GM12878 (cell line): ENCODE data around the gene MFAP1. TPM values are rescaled to one million over a fixed set of nuclear protein-coding genes. Genes with fewer than 3 reads are reported as not detected.

ENCODE experiments used
- ATAC-seq: fragments of 200-7000 bp; cut with Tn5 transposase; 3 replicates; pipeline ENCODE4 v1.9.1; 2020; ENCODE audit warnings: mild to moderate bottlenecking, moderate library complexity
- BruUV-seq: library from RNA; stranded (reverse); fragments of 400-500 nt; replicated peaks from 2 replicates; lab custom pipeline; 2021; lab: Mats Ljungman, UMichigan
- CTCF ChIA-PET: fragments of 300-600 bp; sonication (Branson Sonifier 250); formaldehyde crosslinking; extraction: SDS; loops from one replicate; lab custom pipeline; 2021; ENCODE audit warnings: inconsistent platforms; lab: Yijun Ruan, JAX
- POLR2A ChIA-PET: fragments of 350-600 bp; formaldehyde crosslinking; extraction: SDS; loops from one replicate; lab custom pipeline; 2021; ENCODE audit warnings: inconsistent platforms; lab: Charles Lee
- RAD21 ChIA-PET: fragments of 300-600 bp; sonication (Branson Sonifier 250); formaldehyde crosslinking; loops from one replicate; lab custom pipeline; 2023; ENCODE audit warnings: antibody characterized with exemption; ENCODE audit not compliant: unreplicated experiment; lab: Charles Lee
- SMC1A ChIA-PET: fragments of 300-600 bp; sonication (Branson Sonifier 250); formaldehyde crosslinking; loops from one replicate; lab custom pipeline; 2023; ENCODE audit not compliant: unreplicated experiment, uncharacterized antibody; lab: Charles Lee
- DNase-seq: peaks from one replicate; pipeline ENCODE4 v3.0.0-alpha.2; 2011; ENCODE audit warnings: low read depth, low spot score
- FAIRE-seq: peaks from 3 replicates; lab custom pipeline; 2011; peaks lifted over from hg19 to GRCh38; lab: Jason Lieb, UNC
- H2AFZ ChIP-seq: 2 replicates; pipeline ENCODE4 v1.6.0; 2011; ENCODE audit warnings: low read depth, low read length, control low read depth; ENCODE audit not compliant: control insufficient read depth
- H3K27ac ChIP-seq: 2 replicates; pipeline ENCODE4 v1.5.1; 2011; ENCODE audit warnings: control low read depth; ENCODE audit not compliant: control insufficient read depth, insufficient read depth
- H3K27me3 ChIP-seq, 2 experiments: replicated peaks in 1 of 2; 2 replicates each; pipeline versions ENCODE4 v1.6.0 to v1.6.1; 2011; ENCODE audit warnings: low read length in 1 of 2; ENCODE audit not compliant: control insufficient read depth in 2 of 2, insufficient read depth in 2 of 2
- H3K36me3 ChIP-seq, 2 experiments: 2 replicates each; pipeline ENCODE4 v1.5.1; 2011; ENCODE audit warnings: low read length in 1 of 2; ENCODE audit not compliant: control insufficient read depth in 2 of 2, insufficient read depth in 2 of 2
- H3K4me1 ChIP-seq: 2 replicates; pipeline ENCODE4 v1.6.1; 2011; ENCODE audit warnings: mild to moderate bottlenecking, low read length, moderate library complexity, mixed read lengths; ENCODE audit not compliant: control insufficient read depth, insufficient read depth
- H3K4me2 ChIP-seq: 2 replicates; pipeline ENCODE4 v1.6.0; 2011; ENCODE audit warnings: control low read depth; ENCODE audit not compliant: control insufficient read depth, insufficient read depth
- H3K4me3 ChIP-seq: fragments of 200-600 bp; sonication (generic); 2 replicates; pipeline ENCODE4 v1.5.1; 2016
- H3K79me2 ChIP-seq: 2 replicates; pipeline ENCODE4 v1.6.0; 2011; ENCODE audit warnings: low read length; ENCODE audit not compliant: control insufficient read depth, insufficient read depth
- H3K9ac ChIP-seq: 2 replicates; pipeline ENCODE4 v1.8.0; 2011; ENCODE audit warnings: low read length, control low read depth, mixed read lengths; ENCODE audit not compliant: control insufficient read depth, insufficient read depth
- H3K9me3 ChIP-seq: replicated peaks from 3 replicates; pipeline ENCODE4 v1.5.1; 2011; ENCODE audit warnings: mild to moderate bottlenecking, low read length; ENCODE audit not compliant: control insufficient read depth, insufficient read depth
- H4K20me1 ChIP-seq: 2 replicates; pipeline ENCODE4 v1.6.0; 2011; ENCODE audit not compliant: control insufficient read depth, insufficient read depth
- ASH2L ChIP-seq: fragments of 300-600, 200-600 bp; sonication (generic); IDR thresholded peaks from 2 replicates; pipeline ENCODE4 v1.6.1; 2017; ENCODE audit warnings: low read depth, mild to moderate bottlenecking, borderline replicate concordance
- DPF2 ChIP-seq: fragments of 450-650 bp; IDR thresholded peaks from 2 replicates; pipeline ENCODE4 v1.6.1; 2017; ENCODE audit warnings: mild to moderate bottlenecking
- EP300 ChIP-seq, 2 experiments: fragments of 150-350 bp in 1 of 2; IDR thresholded peaks; 2 replicates each; pipeline ENCODE4 v1.6.1; 2011 to 2012; ENCODE audit warnings: low read depth in 2 of 2, low read length in 2 of 2, borderline replicate concordance in 1 of 2, improper control_type of control experiment in 1 of 2, inconsistent platforms in 1 of 2; ENCODE audit not compliant: control insufficient read depth in 1 of 2
- FOXK2 ChIP-seq: fragments of 450-650 bp; IDR thresholded peaks from 2 replicates; pipeline ENCODE4 v1.6.1; 2017; ENCODE audit warnings: mild to moderate bottlenecking, moderate library complexity
- HCFC1 ChIP-seq: fragments of 150-350 bp; IDR thresholded peaks from 2 replicates; pipeline ENCODE4 v1.6.1; 2014; ENCODE audit warnings: low read length
- MEF2B ChIP-seq: fragments of 450-650 bp; IDR thresholded peaks from 2 replicates; pipeline ENCODE4 v1.6.1; 2018; ENCODE audit warnings: mild to moderate bottlenecking, moderate library complexity; ENCODE audit not compliant: partially characterized antibody, poor library complexity, severe bottlenecking
- NFYA ChIP-seq: IDR thresholded peaks from 2 replicates; pipeline ENCODE4 v1.6.1; 2011; ENCODE audit warnings: low read depth, mild to moderate bottlenecking, low read length, improper control_type of control experiment, borderline replicate concordance
- NR2C2 ChIP-seq: IDR thresholded peaks from 2 replicates; pipeline ENCODE4 v1.6.1; 2011; ENCODE audit warnings: borderline replicate concordance, low read depth; ENCODE audit not compliant: control insufficient read depth, insufficient read length
- RBBP5 ChIP-seq: fragments of 200-600 bp; sonication (generic); conservative IDR thresholded peaks from 2 replicates; pipeline ENCODE4 v1.6.1; 2016
- RUNX3 ChIP-seq: IDR thresholded peaks from 2 replicates; pipeline ENCODE4 v1.6.1; 2012; ENCODE audit warnings: low read length, inconsistent platforms
- SMARCA5 ChIP-seq: fragments of 450-650 bp; IDR thresholded peaks from 2 replicates; pipeline ENCODE4 v1.6.1; 2017; ENCODE audit warnings: mild to moderate bottlenecking
- SREBF1 ChIP-seq: IDR thresholded peaks from 2 replicates; pipeline ENCODE4 v1.6.1; 2012; ENCODE audit warnings: mild to moderate bottlenecking, low read length
- TBL1XR1 ChIP-seq: IDR thresholded peaks from 2 replicates; pipeline ENCODE4 v1.6.1; 2012; ENCODE audit warnings: low read depth, low read length, improper control_type of control experiment
- YY1 ChIP-seq: IDR thresholded peaks from 2 replicates; pipeline ENCODE4 v1.6.1; 2011; ENCODE audit warnings: low read depth, mild to moderate bottlenecking, low read length
- WGBS: methylation state at CpG from one replicate; pipeline ENCODE4 v1.1.6; 2016; ENCODE audit warnings: low lambda C conversion rate; ENCODE audit not compliant: insufficient replicate concordance, insufficient coverage; ENCODE audit errors: missing lambda C conversion rate; 5-methylcytosine and 5-hydroxymethylcytosine counted together
- in situ Hi-C: fragments of 300-500 bp; cut with MboI; formaldehyde crosslinking; loops from 9 replicates; pipeline ENCODE4 v1.14.3; 2018; ENCODE audit warnings: mixed read lengths
- intact Hi-C: fragments of 100-400 bp; cut with micrococcal nuclease; formaldehyde crosslinking; loops from one replicate; pipeline ENCODE4 v1.14.2; 2022; ENCODE audit not compliant: unreplicated experiment
- polyA plus RNA-seq, 11 experiments: library from polyadenylated mRNA; depleted of rRNA in 4 of 11; unstranded in 6 of 11; stranded (reverse) in 5 of 11; fragments of >200 nt; fragmentation: Nextera tagmentation in 4 of 11; fragmentation: Illumina TruSeq in 1 of 11; extraction: Ambion mirVana in 4 of 11; extraction: Trizol in 1 of 11; gene quantifications; 1 replicate in 1 of 11; 2 replicates in 10 of 11; pipeline versions ENCODE4 v1.2.1 to v1.2.3, GENCODE V29; 2011 to 2016; ENCODE audit warnings: inconsistent platforms in 2 of 11, missing spikeins in 2 of 11, low read depth in 1 of 11
- total RNA-seq, 4 experiments: library from RNA; depleted of rRNA in 3 of 4; stranded (reverse); fragments of >200 nt in 3 of 4; fragmentation: Illumina TruSeq in 1 of 4; extraction: Trizol in 1 of 4; gene quantifications; 2 replicates each; pipeline versions ENCODE4 v1.2.1 to v1.2.3, GENCODE V29; 2013 to 2021
- TF ChIP-seq, protein P1 (sequence below): fragments of 450-650 bp; IDR thresholded peaks from 2 replicates; pipeline ENCODE4 v1.6.1; 2016; ENCODE audit warnings: mild to moderate bottlenecking
- TF ChIP-seq, protein P2 (sequence below): IDR thresholded peaks from 2 replicates; pipeline ENCODE4 v1.6.1; 2011; ENCODE audit warnings: mild to moderate bottlenecking, low read depth, low read length, moderate library complexity; ENCODE audit not compliant: insufficient replicate concordance
- TF ChIP-seq, protein P3 (sequence below): IDR thresholded peaks from 2 replicates; pipeline ENCODE4 v1.6.1; 2012; ENCODE audit warnings: low read depth, low read length, improper control_type of control experiment

MFAP1 gene
- total and polyA plus RNA-seq, 10 of the 15 experiments (the other 5 are each of a cell fraction or from before 2014, with no cell fraction given), result 24.5 to 67.3 (median 47.4) TPM

DNA sequence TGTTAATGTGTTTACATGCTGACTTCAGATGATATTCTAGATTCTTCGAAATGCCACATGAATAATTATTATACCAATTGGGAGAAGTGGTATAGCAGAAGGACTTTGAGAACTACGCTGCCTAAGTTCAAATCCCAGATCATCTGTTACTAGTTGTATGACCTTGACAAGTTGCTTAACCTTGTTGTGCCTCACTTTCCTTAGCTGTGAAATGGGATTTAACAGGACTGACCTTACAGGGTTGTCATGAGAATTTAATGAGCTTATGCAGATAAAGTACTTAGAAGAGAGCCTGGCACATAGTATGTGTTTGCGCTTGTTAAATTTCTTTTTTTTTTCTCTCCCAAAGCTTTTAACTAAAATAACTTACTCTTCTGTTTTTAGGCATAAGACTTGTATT, 26.8 kb upstream of the MFAP1 start:
- ATAC-seq (no peak), FAIRE-seq (no peak), DNase-seq (no peak)
- H3K4me1 ChIP-seq, result no peaks in the 10 kb centered on the region
- no peaks in the 10 kb centered on the region for H3K9me3 ChIP-seq
- no peaks in the 10 kb centered on the region for H3K27me3 ChIP-seq
- SMC1A ChIA-PET, result no interaction called here
- intact Hi-C loops, result no loop called here
- peaks cover 2 to 16% of the 10 kb centered on the region in 2 experiments; a peak in 3 of 4 replicates for H3K36me3 ChIP-seq
- POLR2A ChIA-PET, result no interaction called here
- no peak overlapping the region for H3K4me2 ChIP-seq
- no peak for TF ChIP-seq FOXK2
- no peak for TF ChIP-seq HCFC1
- TF ChIP-seq NR2C2, result no peak
- TF ChIP-seq YY1, result no peak
- TF ChIP-seq SREBF1, result no peak
- no peak for TF ChIP-seq TBL1XR1
- no peak for TF ChIP-seq RBBP5
- BruUV-seq, result no TSS peak
- no peak overlapping the region for H2AFZ ChIP-seq
- no peaks in the 10 kb centered on the region for H3K79me2 ChIP-seq
- no peak overlapping the region for H3K27ac ChIP-seq
- RAD21 ChIA-PET, result interaction anchor here (0.8 kb wide), 1 partner anchor 20 kb away, joined by 4 read pairs; no protein-coding TSS in a partner anchor
- 97% methylated on average over 3 of the region's 3 CpGs for WGBS
- in situ Hi-C loops, result no loop called here
- no peaks in the 10 kb centered on the region for H4K20me1 ChIP-seq
- no peak overlapping the region for H3K9ac ChIP-seq
- no peak overlapping the region for H3K4me3 ChIP-seq
- CTCF ChIA-PET, result interaction anchor here (1.0 kb wide), 1 partner anchor 10 kb away, joined by 3 read pairs; no protein-coding TSS in a partner anchor

DNA sequence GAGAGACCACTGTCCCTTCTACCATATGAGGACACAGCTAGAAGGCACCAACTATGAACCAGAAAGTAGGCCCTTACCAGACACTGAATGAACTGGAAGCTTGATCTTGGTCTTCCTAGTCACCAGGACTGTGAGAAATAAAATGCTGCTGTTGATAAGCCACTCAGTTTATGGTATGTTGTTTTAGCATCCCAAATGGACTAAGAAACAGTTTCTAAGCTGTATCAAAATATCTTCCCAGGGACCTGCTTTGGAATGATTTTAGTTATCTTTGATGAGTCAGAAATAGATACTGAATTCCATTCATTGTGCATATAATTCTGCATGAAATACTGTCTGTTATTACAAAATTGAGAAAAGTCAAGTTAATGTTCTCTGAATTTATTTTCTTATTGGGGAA, 20.9 kb upstream of the MFAP1 start:
- ATAC-seq (no peak), FAIRE-seq (no peak), DNase-seq (no peak)
- H3K4me2 ChIP-seq, result no peak overlapping the region
- no peaks in the 10 kb centered on the region for H4K20me1 ChIP-seq
- H3K36me3 ChIP-seq, result peaks cover 2 to 5% of the 10 kb centered on the region in 2 experiments; a peak in 3 of 4 replicates
- H3K27me3 ChIP-seq, result no peaks in the 10 kb centered on the region
- ChIA-PET POLR2A (interaction anchor here (0.7 kb wide), 1 partner anchor 16 kb away, joined by 6 read pairs; no protein-coding TSS in a partner anchor), CTCF (no interaction called here), SMC1A (interaction anchor here (0.9 to 1.8 kb wide), 2 partner anchors 8 to 41 kb away, joined by 4 to 5 read pairs; no protein-coding TSS in a partner anchor), RAD21 (no interaction called here)
- H3K4me3 ChIP-seq, result no peak overlapping the region
- intact Hi-C loops, result no loop called here
- in situ Hi-C loops, result no loop called here
- H3K79me2 ChIP-seq, result no peaks in the 10 kb centered on the region
- H3K9ac ChIP-seq, result no peak overlapping the region
- H3K27ac ChIP-seq, result no peak overlapping the region
- BruUV-seq, result no TSS peak
- H3K4me1 ChIP-seq, result no peaks in the 10 kb centered on the region
- H2AFZ ChIP-seq, result no peak overlapping the region
- no peaks in the 10 kb centered on the region for H3K9me3 ChIP-seq
- TF ChIP-seq NFYA (no peak), DPF2 (no peak), SMARCA5 (no peak), MEF2B (no peak), ASH2L (no peak), RUNX3 (no peak), EP300 (IDR thresholded peaks at IDR 0.05; ENCODE audit: borderline replicate concordance in 1 of 2, control insufficient read depth in 1 of 2, low read depth in 2 of 2, low read length in 2 of 2) (no peak)
- TF ChIP-seq, protein P1, sequence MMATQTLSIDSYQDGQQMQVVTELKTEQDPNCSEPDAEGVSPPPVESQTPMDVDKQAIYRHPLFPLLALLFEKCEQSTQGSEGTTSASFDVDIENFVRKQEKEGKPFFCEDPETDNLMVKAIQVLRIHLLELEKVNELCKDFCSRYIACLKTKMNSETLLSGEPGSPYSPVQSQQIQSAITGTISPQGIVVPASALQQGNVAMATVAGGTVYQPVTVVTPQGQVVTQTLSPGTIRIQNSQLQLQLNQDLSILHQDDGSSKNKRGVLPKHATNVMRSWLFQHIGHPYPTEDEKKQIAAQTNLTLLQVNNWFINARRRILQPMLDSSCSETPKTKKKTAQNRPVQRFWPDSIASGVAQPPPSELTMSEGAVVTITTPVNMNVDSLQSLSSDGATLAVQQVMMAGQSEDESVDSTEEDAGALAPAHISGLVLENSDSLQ, result no peak
- TF ChIP-seq, protein P2, sequence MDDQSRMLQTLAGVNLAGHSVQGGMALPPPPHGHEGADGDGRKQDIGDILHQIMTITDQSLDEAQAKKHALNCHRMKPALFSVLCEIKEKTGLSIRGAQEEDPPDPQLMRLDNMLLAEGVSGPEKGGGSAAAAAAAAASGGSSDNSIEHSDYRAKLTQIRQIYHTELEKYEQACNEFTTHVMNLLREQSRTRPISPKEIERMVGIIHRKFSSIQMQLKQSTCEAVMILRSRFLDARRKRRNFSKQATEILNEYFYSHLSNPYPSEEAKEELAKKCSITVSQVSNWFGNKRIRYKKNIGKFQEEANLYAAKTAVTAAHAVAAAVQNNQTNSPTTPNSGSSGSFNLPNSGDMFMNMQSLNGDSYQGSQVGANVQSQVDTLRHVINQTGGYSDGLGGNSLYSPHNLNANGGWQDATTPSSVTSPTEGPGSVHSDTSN, result no peak
- TF ChIP-seq, protein P3, sequence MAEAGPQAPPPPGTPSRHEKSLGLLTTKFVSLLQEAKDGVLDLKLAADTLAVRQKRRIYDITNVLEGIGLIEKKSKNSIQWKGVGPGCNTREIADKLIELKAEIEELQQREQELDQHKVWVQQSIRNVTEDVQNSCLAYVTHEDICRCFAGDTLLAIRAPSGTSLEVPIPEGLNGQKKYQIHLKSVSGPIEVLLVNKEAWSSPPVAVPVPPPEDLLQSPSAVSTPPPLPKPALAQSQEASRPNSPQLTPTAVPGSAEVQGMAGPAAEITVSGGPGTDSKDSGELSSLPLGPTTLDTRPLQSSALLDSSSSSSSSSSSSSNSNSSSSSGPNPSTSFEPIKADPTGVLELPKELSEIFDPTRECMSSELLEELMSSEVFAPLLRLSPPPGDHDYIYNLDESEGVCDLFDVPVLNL, result no peak
